ENCODE results near the gene PLEKHN1.
"Not testable (repeated sequence)": the region's sequence is repeated elsewhere in the genome, so short reads cannot be mapped to it uniquely, and the experiment has no call there.

The PLEKHN1 gene

DNA sequence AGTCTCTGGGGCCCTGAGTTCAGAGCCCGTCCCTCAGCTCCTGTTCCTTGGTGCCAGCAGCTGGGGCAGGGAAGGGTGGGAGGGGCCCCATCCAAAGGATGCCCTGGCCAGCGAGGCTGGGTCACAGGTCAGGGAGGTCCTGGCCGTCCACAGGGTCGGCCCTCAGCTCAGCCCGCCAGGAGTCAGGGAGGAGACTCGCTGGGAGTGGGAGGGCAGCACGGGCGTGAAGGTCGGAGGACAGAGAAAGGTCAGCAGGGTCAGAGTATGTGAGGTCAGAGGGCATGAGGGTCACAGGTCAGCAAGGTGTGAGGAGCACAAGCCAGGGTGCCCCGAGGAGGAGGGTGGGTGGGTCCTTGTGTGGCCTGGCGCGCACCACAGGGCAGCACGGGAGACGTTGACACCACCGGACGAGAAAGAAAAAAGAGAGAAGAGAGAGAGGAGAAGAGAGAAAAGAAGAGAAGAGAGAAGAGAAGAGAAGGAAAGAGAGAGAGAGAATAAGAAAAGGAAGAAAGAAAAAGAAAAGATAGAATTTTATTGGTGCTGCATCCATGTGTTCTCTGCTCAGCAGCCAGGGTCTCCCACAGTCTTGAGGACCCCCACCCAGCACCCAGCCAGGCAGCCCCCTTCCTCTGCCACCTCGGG, 8.5 kb downstream of the PLEKHN1 start:
- Histone ChIP-seq H3K27ac (ENCODE audit: low read depth, low read length) (no peak overlapping the region), H4K8ac (ENCODE audit: low read depth, low read length) (no peak overlapping the region), H4K12ac (ENCODE audit: low read depth, low read length) (no peak overlapping the region), H2AK5ac (ENCODE audit: low read length) (no peak overlapping the region), H3K4me3 (ENCODE audit: low read depth, low read length) (no peak overlapping the region), H3K23ac (ENCODE audit: low read length) (no peak overlapping the region), H3K4me2 (ENCODE audit: low read length) (no peak overlapping the region), H3K4me1 (ENCODE audit: control insufficient read depth in 1 of 2, insufficient read depth in 2 of 2, low read length in 2 of 2) (peaks cover 7 to 17% of the 10 kb centered on the region in 2 experiments), H3K14ac (ENCODE audit: low read length) (no peak overlapping the region), H4K91ac (ENCODE audit: low read depth, low read length) (no peak overlapping the region), H2AFZ (ENCODE audit: insufficient read depth, low read length, poor library complexity) (no peak overlapping the region), H3K18ac (ENCODE audit: low read length) (no peak overlapping the region), H3K36me3 (ENCODE audit: control insufficient read depth in 1 of 2, insufficient read depth in 2 of 2, low read length in 2 of 2) (no peaks in the 10 kb centered on the region), H2BK12ac (ENCODE audit: low read length) (no peak overlapping the region), H3K79me2 (ENCODE audit: control insufficient read depth, insufficient read depth, low read length, poor library complexity) (no peaks in the 10 kb centered on the region), H3K9ac (ENCODE audit: low read length) (no peak overlapping the region), H3K79me1 (ENCODE audit: low read length) (no peaks in the 10 kb centered on the region), H2BK120ac (ENCODE audit: insufficient read depth, low read length, poor library complexity) (no peak overlapping the region), H3K27me3 (ENCODE audit: insufficient read depth, low read length) (peaks cover 3% of the 10 kb centered on the region), H3K9me3 (ENCODE audit: insufficient read depth, low read depth, low read length) (no peaks in the 10 kb centered on the region), H2BK5ac (ENCODE audit: low read depth, low read length, poor library complexity) (no peak overlapping the region), H3K4ac (ENCODE audit: low read depth, low read length) (no peak overlapping the region)
- DNase-seq = no peak
- WGBS (ENCODE audit: extremely low coverage, insufficient coverage, insufficient read length) = no CpG with 5 or more reads among the region's 17 CpGs

DNA sequence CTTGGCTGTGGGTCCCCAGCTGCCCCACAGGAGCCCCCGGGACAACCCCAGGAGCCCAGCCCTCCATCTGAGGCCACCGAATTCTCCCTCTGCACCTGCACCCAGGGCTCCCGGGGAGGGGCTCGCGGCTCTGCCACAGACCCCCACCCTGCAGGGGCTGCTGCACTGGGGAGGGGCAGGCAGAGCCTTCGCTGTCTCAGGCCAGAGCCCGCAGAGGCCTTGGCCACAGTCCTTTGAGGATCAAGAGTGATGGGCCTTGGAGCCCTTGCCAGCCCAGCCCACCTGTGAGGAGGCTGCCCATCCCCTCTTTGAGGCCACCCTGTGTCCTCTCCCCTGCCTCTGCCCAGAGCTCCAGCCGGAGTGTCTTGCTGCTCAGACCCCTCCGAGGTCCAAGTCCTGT, 9.1 kb downstream of the PLEKHN1 start:
- H2BK120ac ChIP-seq (ENCODE audit: insufficient read depth, low read length, poor library complexity) = no peak overlapping the region
- no peak for DNase-seq
- no peak overlapping the region for H2BK12ac ChIP-seq (ENCODE audit: low read length)
- H2AK5ac ChIP-seq (ENCODE audit: low read length) = no peak overlapping the region
- H3K4ac ChIP-seq (ENCODE audit: low read depth, low read length) = no peak overlapping the region
- H2BK5ac ChIP-seq (ENCODE audit: low read depth, low read length, poor library complexity) = no peak overlapping the region
- H3K14ac ChIP-seq (ENCODE audit: low read length) = no peak overlapping the region
- no peak overlapping the region for H3K4me3 ChIP-seq (ENCODE audit: low read depth, low read length)
- H4K12ac ChIP-seq (ENCODE audit: low read depth, low read length) = no peak overlapping the region
- no peak overlapping the region for H2AFZ ChIP-seq (ENCODE audit: insufficient read depth, low read length, poor library complexity)
- no peak overlapping the region for H3K18ac ChIP-seq (ENCODE audit: low read length)
- H3K79me2 ChIP-seq (ENCODE audit: control insufficient read depth, insufficient read depth, low read length, poor library complexity) = no peaks in the 10 kb centered on the region
- H3K9ac ChIP-seq (ENCODE audit: low read length) = no peak overlapping the region
- H3K36me3 ChIP-seq (ENCODE audit: control insufficient read depth in 1 of 2, insufficient read depth in 2 of 2, low read length in 2 of 2) = no peaks in the 10 kb centered on the region
- no peak overlapping the region for H3K27ac ChIP-seq (ENCODE audit: low read depth, low read length)
- H3K23ac ChIP-seq (ENCODE audit: low read length) = no peak overlapping the region
- WGBS (ENCODE audit: extremely low coverage, insufficient coverage, insufficient read length) = no CpG with 5 or more reads among the region's 9 CpGs
- H4K91ac ChIP-seq (ENCODE audit: low read depth, low read length) = peak overlapping the region; percentile 40
- no peak overlapping the region for H4K8ac ChIP-seq (ENCODE audit: low read depth, low read length)
- no peak overlapping the region for H3K4me2 ChIP-seq (ENCODE audit: low read length)
- peaks cover 7 to 15% of the 10 kb centered on the region in 2 experiments for H3K4me1 ChIP-seq (ENCODE audit: control insufficient read depth in 1 of 2, insufficient read depth in 2 of 2, low read length in 2 of 2)
- H3K27me3 ChIP-seq (ENCODE audit: insufficient read depth, low read length) = peaks cover 2% of the 10 kb centered on the region
- H3K9me3 ChIP-seq (ENCODE audit: insufficient read depth, low read depth, low read length) = no peaks in the 10 kb centered on the region
- H3K79me1 ChIP-seq (ENCODE audit: low read length) = no peaks in the 10 kb centered on the region

DNA sequence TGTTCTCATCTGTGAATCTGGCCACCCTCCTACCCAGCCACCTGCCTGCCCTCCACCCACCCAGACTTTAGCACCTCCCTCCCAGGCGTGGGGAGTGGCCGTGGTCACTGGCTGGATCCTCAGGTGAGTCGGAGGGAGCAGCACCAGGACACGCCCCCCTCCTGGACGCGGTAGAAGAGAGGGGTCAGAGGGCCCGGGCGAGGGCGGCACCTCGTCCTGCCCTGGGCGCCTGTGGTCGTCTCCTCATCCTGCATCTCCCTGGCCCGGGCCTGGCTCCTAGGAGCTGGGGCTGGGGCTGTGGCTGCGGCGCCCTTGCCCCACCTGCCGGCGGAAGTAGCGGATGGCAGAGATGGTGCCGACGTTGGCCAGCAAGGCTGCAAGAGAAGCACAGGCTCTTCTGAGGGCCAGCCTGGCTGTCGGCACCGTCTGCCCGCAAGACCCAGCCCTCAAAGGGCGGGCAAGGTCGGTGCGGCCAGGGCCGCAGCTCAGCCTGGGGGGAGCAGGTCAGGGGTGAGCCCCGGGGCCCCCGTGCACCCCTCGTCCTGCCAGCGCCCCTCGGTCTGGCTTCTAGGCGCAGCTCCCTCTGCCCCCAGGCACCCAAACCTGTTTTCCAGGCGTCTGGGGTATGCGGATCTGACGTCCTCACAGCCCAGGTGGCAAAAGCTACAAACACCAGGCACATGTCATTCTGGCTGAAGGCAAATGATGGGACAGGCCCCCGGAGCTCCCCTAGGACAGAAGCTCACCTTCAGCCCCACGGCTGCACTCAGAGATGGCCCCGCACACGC, 9.8 kb downstream of the PLEKHN1 start:
- Histone ChIP-seq H3K23ac (ENCODE audit: low read length) (no peak overlapping the region), H3K79me1 (ENCODE audit: low read length) (no peaks in the 10 kb centered on the region), H3K4me2 (ENCODE audit: low read length) (peak overlapping the region; percentile 73), H3K9ac (ENCODE audit: low read length) (no peak overlapping the region), H2BK120ac (ENCODE audit: insufficient read depth, low read length, poor library complexity) (no peak overlapping the region), H3K27me3 (ENCODE audit: insufficient read depth, low read length) (no peaks in the 10 kb centered on the region), H3K14ac (ENCODE audit: low read length) (no peak overlapping the region), H4K91ac (ENCODE audit: low read depth, low read length) (peak overlapping the region; percentile 65), H3K18ac (ENCODE audit: low read length) (no peak overlapping the region), H4K8ac (ENCODE audit: low read depth, low read length) (peak overlapping the region; percentile 43), H3K36me3 (ENCODE audit: control insufficient read depth in 1 of 2, insufficient read depth in 2 of 2, low read length in 2 of 2) (no peaks in the 10 kb centered on the region), H3K9me3 (ENCODE audit: insufficient read depth, low read depth, low read length) (no peaks in the 10 kb centered on the region), H4K12ac (ENCODE audit: low read depth, low read length) (no peak overlapping the region), H3K79me2 (ENCODE audit: control insufficient read depth, insufficient read depth, low read length, poor library complexity) (no peaks in the 10 kb centered on the region), H3K4ac (ENCODE audit: low read depth, low read length) (no peak overlapping the region), H2AFZ (ENCODE audit: insufficient read depth, low read length, poor library complexity) (no peak overlapping the region), H3K4me3 (ENCODE audit: low read depth, low read length) (no peak overlapping the region), H2AK5ac (ENCODE audit: low read length) (no peak overlapping the region), H2BK12ac (ENCODE audit: low read length) (no peak overlapping the region), H3K27ac (ENCODE audit: low read depth, low read length) (peak overlapping the region; percentile 68), H3K4me1 (ENCODE audit: control insufficient read depth in 1 of 2, insufficient read depth in 2 of 2, low read length in 2 of 2) (peaks cover 0 to 14% of the 10 kb centered on the region in 2 experiments), H2BK5ac (ENCODE audit: low read depth, low read length, poor library complexity) (no peak overlapping the region)
- peak; percentile 77 to 81 for DNase-seq
- WGBS (ENCODE audit: extremely low coverage, insufficient coverage, insufficient read length) = no CpG with 5 or more reads among the region's 40 CpGs

DNA sequence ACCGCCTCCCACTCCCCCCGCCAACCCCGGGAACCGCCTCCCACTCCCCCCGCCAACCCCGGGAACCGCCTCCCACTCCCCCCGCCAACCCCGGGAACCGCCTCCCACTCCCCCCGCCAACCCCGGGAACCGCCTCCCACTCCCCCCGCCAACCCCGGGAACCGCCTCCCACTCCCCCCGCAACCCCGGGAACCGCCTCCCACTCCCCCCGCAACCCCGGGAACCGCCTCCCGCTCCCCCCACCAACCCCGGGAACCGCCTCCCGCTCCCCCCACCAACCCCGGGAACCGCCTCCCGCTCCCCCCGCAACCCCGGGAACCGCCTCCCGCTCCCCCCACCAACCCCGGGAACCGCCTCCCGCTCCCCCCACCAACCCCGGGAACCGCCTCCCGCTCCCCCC, 10.5 kb downstream of the PLEKHN1 start:
- not testable (repeated sequence) for H4K91ac ChIP-seq (ENCODE audit: low read depth, low read length); H2AK5ac ChIP-seq (ENCODE audit: low read length); H4K12ac ChIP-seq (ENCODE audit: low read depth, low read length); H3K79me1 ChIP-seq (ENCODE audit: low read length); H3K14ac ChIP-seq (ENCODE audit: low read length); H3K27me3 ChIP-seq (ENCODE audit: insufficient read depth, low read length); H2BK120ac ChIP-seq (ENCODE audit: insufficient read depth, low read length, poor library complexity); H3K4me2 ChIP-seq (ENCODE audit: low read length); H3K27ac ChIP-seq (ENCODE audit: low read depth, low read length); H3K18ac ChIP-seq (ENCODE audit: low read length); DNase-seq; H3K4me3 ChIP-seq (ENCODE audit: low read depth, low read length); H4K8ac ChIP-seq (ENCODE audit: low read depth, low read length); H2BK5ac ChIP-seq (ENCODE audit: low read depth, low read length, poor library complexity); H3K79me2 ChIP-seq (ENCODE audit: control insufficient read depth, insufficient read depth, low read length, poor library complexity); H3K4ac ChIP-seq (ENCODE audit: low read depth, low read length); H3K9ac ChIP-seq (ENCODE audit: low read length); H3K9me3 ChIP-seq (ENCODE audit: insufficient read depth, low read depth, low read length); H3K23ac ChIP-seq (ENCODE audit: low read length); H2BK12ac ChIP-seq (ENCODE audit: low read length); H3K36me3 ChIP-seq (ENCODE audit: control insufficient read depth in 1 of 2, insufficient read depth in 2 of 2, low read length in 2 of 2); H2AFZ ChIP-seq (ENCODE audit: insufficient read depth, low read length, poor library complexity)
- WGBS (ENCODE audit: extremely low coverage, insufficient coverage, insufficient read length) = no CpG with 5 or more reads among the region's 39 CpGs
- H3K4me1 ChIP-seq (ENCODE audit: control insufficient read depth in 1 of 2, insufficient read depth in 2 of 2, low read length in 2 of 2) = peaks cover 0 to 10% of the 10 kb centered on the region in 2 experiments

All from trophoblast cell (in vitro differentiated cells and primary cell).